PC-3 (cell line): ENCODE results near the gene TIMM17A. TPM values are rescaled to one million over a fixed set of nuclear protein-coding genes. Genes with fewer than 3 reads are reported as not detected.

ENCODE experiments used
- ATAC-seq: fragments of 200-7000 bp; cut with Tn5 transposase; 2 replicates; pipeline ENCODE4 v1.9.1; 2020; ENCODE audit warnings: mild to moderate bottlenecking, moderate library complexity
- BruUV-seq: library from RNA; stranded (reverse); fragments of 400-500 nt; replicated peaks from 2 replicates; lab custom pipeline; 2021; lab: Mats Ljungman, UMichigan
- CTCF ChIA-PET: fragments of 300-600 bp; sonication (Branson Sonifier 250); formaldehyde crosslinking; loops from one replicate; lab custom pipeline; 2022; ENCODE audit warnings: antibody characterized with exemption; lab: Charles Lee
- POLR2A ChIA-PET: fragments of 300-600 bp; sonication (Branson Sonifier 250); formaldehyde crosslinking; loops from one replicate; lab custom pipeline; 2022; ENCODE audit warnings: antibody characterized with exemption; ENCODE audit not compliant: unreplicated experiment; lab: Charles Lee
- DNase-seq: peaks from one replicate; pipeline ENCODE4 v3.0.0-alpha.2; 2015
- H2AFZ ChIP-seq: fragments of 300-600 bp; sonication (generic); 2 replicates; pipeline ENCODE4 v1.6.0; 2016; ENCODE audit warnings: antibody characterized with exemption, low read length
- H3F3A ChIP-seq: fragments of 300-600 bp; sonication (generic); one replicate; pipeline ENCODE4 v1.6.0; 2017; ENCODE audit warnings: antibody characterized with exemption, low read length, control low read depth, mild to moderate bottlenecking; ENCODE audit not compliant: unreplicated experiment
- H3K27ac ChIP-seq: fragments of 300-600 bp; sonication (generic); 2 replicates; pipeline ENCODE4 v1.5.1; 2016; ENCODE audit warnings: mild to moderate bottlenecking, low read length
- H3K27me3 ChIP-seq: fragments of 300-600 bp; sonication (generic); 2 replicates; pipeline ENCODE4 v1.6.1; 2016; ENCODE audit warnings: low read length, mixed read lengths
- H3K36me3 ChIP-seq: fragments of 300-600 bp; sonication (generic); 2 replicates; pipeline ENCODE4 v1.6.1; 2016; ENCODE audit warnings: low read depth, mixed run types, low read length, mixed read lengths
- H3K4me1 ChIP-seq: fragments of 300-600 bp; sonication (generic); 2 replicates; pipeline ENCODE4 v1.5.1; 2016; ENCODE audit warnings: low read length; ENCODE audit not compliant: insufficient read depth
- H3K4me2 ChIP-seq: fragments of 300-600 bp; sonication (generic); 2 replicates; pipeline ENCODE4 v1.6.0; 2016; ENCODE audit warnings: low read length
- H3K4me3 ChIP-seq: fragments of 300-600 bp; sonication (generic); 2 replicates; pipeline ENCODE4 v1.5.1; 2016; ENCODE audit warnings: mild to moderate bottlenecking, low read length, mixed read lengths
- H3K79me2 ChIP-seq: fragments of 300-600 bp; sonication (generic); 2 replicates; pipeline ENCODE4 v1.6.1; 2017; ENCODE audit warnings: low read length, mixed read lengths
- H3K9ac ChIP-seq: fragments of 300-600 bp; sonication (generic); 2 replicates; pipeline ENCODE4 v1.6.0; 2016; ENCODE audit warnings: mild to moderate bottlenecking, low read length
- H3K9me2 ChIP-seq: fragments of 300-600 bp; sonication (generic); replicated peaks from 2 replicates; pipeline ENCODE4 v1.6.1; 2016; ENCODE audit warnings: mixed run types, low read length, mixed read lengths
- H3K9me3 ChIP-seq: fragments of 300-600 bp; sonication (generic); 2 replicates; pipeline ENCODE4 v1.6.1; 2016; ENCODE audit warnings: low read length, mixed read lengths
- H4K20me1 ChIP-seq: fragments of 300-600 bp; sonication (generic); 2 replicates; pipeline ENCODE4 v1.6.1; 2016; ENCODE audit warnings: low read length, mixed read lengths
- CTCF ChIP-seq: fragments of 300-600 bp; sonication (generic); conservative IDR thresholded peaks from 2 replicates; pipeline ENCODE4 v1.5.1; 2017; ENCODE audit warnings: antibody characterized with exemption, low read depth, mild to moderate bottlenecking, low read length
- EZH2 ChIP-seq: fragments of 300-600 bp; sonication (generic); IDR thresholded peaks from one replicate; pipeline ENCODE4 v1.6.1; 2017; ENCODE audit warnings: antibody characterized with exemption, mild to moderate bottlenecking, low read length; ENCODE audit not compliant: unreplicated experiment
- EZH2phosphoT487 ChIP-seq: fragments of 300-600 bp; sonication (generic); IDR thresholded peaks from 2 replicates; pipeline ENCODE4 v1.6.1; 2018; ENCODE audit warnings: mild to moderate bottlenecking, antibody characterized with exemption, low read length, borderline replicate concordance
- intact Hi-C: fragments of 100-400 bp; cut with micrococcal nuclease; formaldehyde crosslinking; loops from 2 replicates; pipeline ENCODE4 v1.9.0; 2023
- total RNA-seq: library from RNA; depleted of rRNA; stranded (reverse); fragments of >200 nt; gene quantifications from 2 replicates; pipeline ENCODE4 v1.2.3, GENCODE V29; 2014

The TIMM17A gene
- total RNA-seq, 1 experiment from 2014 or later: 57.7 TPM

DNA sequence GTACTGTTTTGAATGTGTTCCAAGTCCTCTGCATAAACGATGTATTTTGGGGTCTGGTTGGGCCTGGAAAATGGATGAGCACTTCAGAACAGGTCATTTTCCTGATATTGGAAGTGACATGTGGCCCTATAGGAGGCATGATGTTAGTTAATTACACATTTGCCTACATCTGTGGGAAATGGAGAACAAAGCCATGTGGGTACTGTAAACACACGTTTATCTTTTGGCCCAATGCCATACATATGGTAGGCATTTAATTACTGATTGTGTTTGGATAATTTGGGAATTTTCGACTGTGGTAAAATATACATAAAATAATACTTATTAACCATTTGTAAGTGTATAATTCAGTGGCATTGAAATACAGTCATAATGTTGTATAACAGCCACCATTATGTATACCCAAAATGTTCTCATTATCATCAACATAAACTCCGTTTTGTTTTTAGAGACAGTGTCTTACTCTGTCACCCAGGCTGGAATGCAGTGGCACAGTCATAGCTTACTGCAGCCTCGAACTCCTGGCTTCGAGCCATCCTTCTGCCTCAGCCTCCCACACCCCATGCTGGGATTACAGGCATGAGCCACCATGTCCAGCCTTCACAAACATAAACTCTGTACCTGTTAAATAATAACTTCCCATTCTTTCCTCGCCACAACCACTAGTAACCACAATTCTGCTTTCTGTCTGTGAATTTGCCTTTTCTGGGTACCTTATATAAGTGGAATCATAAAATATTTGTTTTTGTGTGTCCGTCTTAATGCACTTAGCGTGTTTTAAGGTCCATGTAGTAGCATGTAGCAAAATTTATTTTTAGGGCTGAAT is 15.2 kb downstream of the TIMM17A start:
- Histone ChIP-seq H3F3A (no peaks in the 10 kb centered on the region), H3K4me1 (no peaks in the 10 kb centered on the region), H3K27me3 (no peaks in the 10 kb centered on the region), H3K4me2 (no peak overlapping the region), H3K9ac (no peak overlapping the region), H3K9me2 (no peaks in the 10 kb centered on the region), H3K9me3 (no peaks in the 10 kb centered on the region), H2AFZ (no peak overlapping the region), H3K27ac (no peak overlapping the region), H4K20me1 (no peaks in the 10 kb centered on the region), H3K4me3 (no peak overlapping the region), H3K79me2 (no peaks in the 10 kb centered on the region), H3K36me3 (peaks cover 32% of the 10 kb centered on the region)
- ATAC-seq: no peak
- BruUV-seq: no TSS peak
- DNase-seq: no peak
- TF ChIP-seq CTCF: no peak
- TF ChIP-seq EZH2: no peak
- no peak for TF ChIP-seq EZH2phosphoT487
- POLR2A ChIA-PET: no interaction called here
- intact Hi-C loops: no loop called here
- CTCF ChIA-PET: no interaction called here

- Histone ChIP-seq H3K4me2 (peak overlapping the region; percentile 90), H3K9ac (peak overlapping the region; percentile 75; the same call in 1 of the 2 replicates), H3K79me2 (peaks cover 39% of the 10 kb centered on the region), H2AFZ (peak overlapping the region; percentile 81; the same call in 1 of the 2 replicates), H3K4me3 (peak overlapping the region; percentile 96), H3K9me3 (no peaks in the 10 kb centered on the region), H3K27me3 (no peaks in the 10 kb centered on the region), H3K9me2 (no peaks in the 10 kb centered on the region), H3F3A (no peaks in the 10 kb centered on the region), H3K4me1 (peaks cover 11% of the 10 kb centered on the region; the same call in 1 of the 2 replicates), H3K36me3 (no peaks in the 10 kb centered on the region), H4K20me1 (no peaks in the 10 kb centered on the region), H3K27ac (no peak overlapping the region)
- DNase-seq: no peak
- no peak for TF ChIP-seq EZH2phosphoT487
- no peak for TF ChIP-seq CTCF
- TF ChIP-seq EZH2: no peak
- peak; percentile 25 for ATAC-seq
- POLR2A ChIA-PET: no interaction called here
- TSS peak; percentile 37 for BruUV-seq
- intact Hi-C loops: no loop called here
- CTCF ChIA-PET: interaction anchor here (0.6 kb wide), 1 partner anchor 33 kb away, joined by 11 read pairs; no protein-coding TSS in a partner anchor
These were observed 26.8 kb downstream of the TIMM17A start for GRCh38 chr1:201982082-201982622.
